HL-60 (cell line): ENCODE measurements around the gene CCDC88A.

ENCODE experiments used
- DNase-seq, 2 experiments: peaks; one replicate each; pipeline ENCODE4 v3.0.0-alpha.2; 2010 to 2020; ENCODE audit warnings: low read depth in 1 of 2, low spot score in 1 of 2
- H3K27ac ChIP-seq: fragments of 250-450 bp; sonication (Bioruptor Pico); replicated peaks from 2 replicates; pipeline ENCODE4 v1.5.1; 2020; ENCODE audit warnings: mild to moderate bottlenecking, moderate library complexity
- H3K27me3 ChIP-seq: fragments of 250-450 bp; sonication (Bioruptor Pico); 2 replicates; pipeline ENCODE4 v1.5.1; 2021; ENCODE audit warnings: mild to moderate bottlenecking, moderate library complexity; ENCODE audit not compliant: insufficient read depth, poor library complexity, severe bottlenecking
- H3K4me3 ChIP-seq: replicated peaks from 2 replicates; pipeline ENCODE4 v1.5.1; 2011; ENCODE audit warnings: mild to moderate bottlenecking, control low read depth, low read length; ENCODE audit not compliant: insufficient read depth
- CTCF ChIP-seq: IDR thresholded peaks from one replicate; pipeline ENCODE4 v1.5.1; 2011; ENCODE audit warnings: low read length, control low read depth, inconsistent platforms; ENCODE audit not compliant: insufficient read depth
- GABPA ChIP-seq: IDR thresholded peaks from 2 replicates; pipeline ENCODE4 v1.6.1; 2012; ENCODE audit warnings: low read depth
- POLR2AphosphoS5 ChIP-seq: IDR thresholded peaks from 2 replicates; pipeline ENCODE4 v1.6.1; 2012; ENCODE audit warnings: low read depth
- REST ChIP-seq: IDR thresholded peaks from 2 replicates; pipeline ENCODE4 v1.6.1; 2012; ENCODE audit warnings: low read depth; ENCODE audit not compliant: insufficient replicate concordance
- SPI1 ChIP-seq: IDR thresholded peaks from 2 replicates; pipeline ENCODE4 v1.6.1; 2012; ENCODE audit warnings: low read depth, mild to moderate bottlenecking, borderline replicate concordance

The CCDC88A gene

GRCh38 chr2:55301277-55301676 is 118.4 kb downstream of the CCDC88A start:
- DNase-seq = no peak
- Histone ChIP-seq H3K27me3 (no peaks in the 10 kb centered on the region), H3K4me3 (no peak overlapping the region), H3K27ac (no peak overlapping the region)
- TF ChIP-seq CTCF = no peak
- TF ChIP-seq REST = no peak
- TF ChIP-seq POLR2AphosphoS5 = no peak
- no peak for TF ChIP-seq SPI1

GRCh38 chr2:55296393-55296792 is 123.3 kb downstream of the CCDC88A start:
- DNase-seq = no peak
- H3K27ac ChIP-seq = no peak overlapping the region
- no peaks in the 10 kb centered on the region for H3K27me3 ChIP-seq
- H3K4me3 ChIP-seq = no peak overlapping the region
- TF ChIP-seq SPI1 (no peak), GABPA (no peak), REST (no peak), POLR2AphosphoS5 (no peak), CTCF (no peak)

- TF ChIP-seq GABPA (no peak), REST (no peak), POLR2AphosphoS5 (no peak), CTCF (no peak), SPI1 (no peak)
- no peak overlapping the region for H3K4me3 ChIP-seq
- peak overlapping the region; percentile 90 for H3K27ac ChIP-seq
Observed at GRCh38 chr2:55283083-55283482, 136.6 kb downstream of the CCDC88A start.

More at GRCh38 chr2:55283083-55283482, 136.6 kb downstream of the CCDC88A start:
- H3K27me3 ChIP-seq = no peaks in the 10 kb centered on the region
- no peak for DNase-seq
